ENCODE measurements around the gene UBAC2.

The UBAC2 gene

GRCh38 chr13:99335603-99336002 is 134.9 kb downstream of the UBAC2 start:
- Histone ChIP-seq H3K4me3 (ENCODE audit: low read depth, low read length) (no peak overlapping the region), H3K27me3 (replicated peaks) (no peaks in the 10 kb centered on the region), H3K27ac (no peak overlapping the region), H3K36me3 (replicated peaks) (no peaks in the 10 kb centered on the region)
- TF ChIP-seq CTCF (IDR thresholded peaks at IDR 0.05; ENCODE audit: low read depth, low read length, missing control alignments), result no peak
- no peak for DNase-seq
- in situ Hi-C loops (cut with HindIII; ENCODE audit: low pct_ligation_motif_present, low sequenced_read_pairs), result no loop called here

GRCh38 chr13:99339230-99339721 is 138.6 kb downstream of the UBAC2 start:
- H3K4me3 ChIP-seq (ENCODE audit: low read depth, low read length), result no peak overlapping the region
- H3K36me3 ChIP-seq (replicated peaks), result peaks cover 14% of the 10 kb centered on the region
- TF ChIP-seq CTCF (IDR thresholded peaks at IDR 0.05; ENCODE audit: low read depth, low read length, missing control alignments), result no peak
- no peak overlapping the region for H3K27ac ChIP-seq
- H3K27me3 ChIP-seq (replicated peaks), result no peaks in the 10 kb centered on the region
- DNase-seq, result no peak
- in situ Hi-C loops (cut with HindIII; ENCODE audit: low pct_ligation_motif_present, low sequenced_read_pairs), result no loop called here

- Histone ChIP-seq H3K27ac (no peak overlapping the region), H3K27me3 (replicated peaks) (no peaks in the 10 kb centered on the region), H3K4me3 (ENCODE audit: low read depth, low read length) (no peak overlapping the region), H3K36me3 (replicated peaks) (peaks cover 14% of the 10 kb centered on the region)
- in situ Hi-C loops (cut with HindIII; ENCODE audit: low pct_ligation_motif_present, low sequenced_read_pairs), result no loop called here
- no peak for TF ChIP-seq CTCF (IDR thresholded peaks at IDR 0.05; ENCODE audit: low read depth, low read length, missing control alignments)
- DNase-seq, result no peak
Measured at GRCh38 chr13:99339736-99340397, 139.2 kb downstream of the UBAC2 start.

GRCh38 chr13:99340638-99341037 is 140.0 kb downstream of the UBAC2 start:
- peaks cover 14% of the 10 kb centered on the region for H3K36me3 ChIP-seq (replicated peaks)
- DNase-seq, result no peak
- in situ Hi-C loops (cut with HindIII; ENCODE audit: low pct_ligation_motif_present, low sequenced_read_pairs), result no loop called here
- no peak overlapping the region for H3K4me3 ChIP-seq (ENCODE audit: low read depth, low read length)
- no peaks in the 10 kb centered on the region for H3K27me3 ChIP-seq (replicated peaks)
- no peak for TF ChIP-seq CTCF (IDR thresholded peaks at IDR 0.05; ENCODE audit: low read depth, low read length, missing control alignments)
- no peak overlapping the region for H3K27ac ChIP-seq

- TF ChIP-seq CTCF (IDR thresholded peaks at IDR 0.05; ENCODE audit: low read depth, low read length, missing control alignments), result no peak
- peaks cover 14% of the 10 kb centered on the region for H3K36me3 ChIP-seq (replicated peaks)
- in situ Hi-C loops (cut with HindIII; ENCODE audit: low pct_ligation_motif_present, low sequenced_read_pairs), result no loop called here
- no peak overlapping the region for H3K4me3 ChIP-seq (ENCODE audit: low read depth, low read length)
- no peak overlapping the region for H3K27ac ChIP-seq
- H3K27me3 ChIP-seq (replicated peaks), result no peaks in the 10 kb centered on the region
- no peak for DNase-seq
Measured at GRCh38 chr13:99341969-99342722, 141.5 kb downstream of the UBAC2 start.
